ENCODE results near the gene PNN. TPM values are rescaled to one million over a fixed set of nuclear protein-coding genes. Genes with fewer than 3 reads are reported as not detected.

PNN gene
- total RNA-seq, 2 experiments from 2014 or later: 85.3 to 88.8 TPM

Other genes with a start within 250 kb of the PNN start
- gene SEC23A, start 72.0 kb upstream of the PNN start, total RNA-seq: 10 to 100 TPM; 52.4 to 54.9 TPM
- gene GEMIN2, start 60.9 kb upstream of the PNN start, total RNA-seq: 10 to 100 TPM; 17.2 to 18.8 TPM
- gene TRAPPC6B, start 4.9 kb upstream of the PNN start, total RNA-seq: 10 to 100 TPM; 19.7 to 22.1 TPM
- 10 to 100 TPM; 23.8 to 24.1 TPM for gene MIA2, start 58.7 kb downstream of the PNN start, total RNA-seq